HCT116 (cell line): ENCODE measurements around the gene OR5B17. TPM values are rescaled to one million over a fixed set of nuclear protein-coding genes. Genes with fewer than 3 reads are reported as not detected.

Experiments used
- ATAC-seq: fragments of 200-7000 bp; cut with Tn5 transposase; 2 replicates; pipeline ENCODE4 v1.9.1; 2020; ENCODE audit warnings: mild to moderate bottlenecking, moderate library complexity
- BruUV-seq: library from RNA; stranded (reverse); fragments of 400-500 nt; replicated peaks from 2 replicates; lab custom pipeline; 2021; lab: Mats Ljungman, UMichigan
- CTCF ChIA-PET: fragments of 300-600 bp; sonication (Branson Sonifier 250); formaldehyde crosslinking; loops from one replicate; lab custom pipeline; 2021; ENCODE audit warnings: antibody characterized with exemption; lab: Charles Lee
- POLR2A ChIA-PET: fragments of 300-600, 350-600 bp; sonication (Branson Sonifier 250); formaldehyde crosslinking; loops from one replicate; lab custom pipeline; 2021; ENCODE audit warnings: antibody characterized with exemption; lab: Charles Lee
- RAD21 ChIA-PET, 2 experiments: fragments of 300-600 bp; sonication (Branson Sonifier 250); formaldehyde crosslinking; loops; one replicate each; lab custom pipeline; 2023; ENCODE audit warnings: low total read pairs in 2 of 2; ENCODE audit not compliant: uncharacterized antibody in 2 of 2, unreplicated experiment in 2 of 2, low non-redundant PET in 1 of 2; lab: Charles Lee
- DNase-seq: peaks from one replicate; pipeline ENCODE4 v3.0.0-alpha.2; 2010; ENCODE audit warnings: low read depth, low spot score
- H2AFZ ChIP-seq: fragments of 200-600 bp; shearing (Covaris generic), sonication (generic); 2 replicates; pipeline ENCODE4 v1.6.1; 2017; ENCODE audit warnings: low read depth, mixed run types, mixed read lengths, antibody characterized with exemption, low read length; ENCODE audit not compliant: poor library complexity, severe bottlenecking
- H3K27ac ChIP-seq: 2 replicates; pipeline ENCODE4 v1.5.1; 2012; ENCODE audit warnings: low read depth, low read length
- H3K27me3 ChIP-seq: fragments of 200-600 bp; sonication (generic); 2 replicates; pipeline ENCODE4 v1.6.1; 2016; ENCODE audit warnings: mixed run types, low read length, mixed read lengths; ENCODE audit not compliant: insufficient read depth
- H3K36me3 ChIP-seq, 2 experiments: fragments of 200-500 bp in 1 of 2; fragments of 200-600 bp in 1 of 2; sonication (Bioruptor generic) in 1 of 2; sonication (generic) in 1 of 2; 2 replicates each; pipeline versions ENCODE4 v1.5.1 to v1.6.1; 2014 to 2016; ENCODE audit warnings: low read length in 2 of 2, inconsistent platforms in 1 of 2, mixed read lengths in 1 of 2, mixed run types in 1 of 2; ENCODE audit not compliant: insufficient read depth in 2 of 2, control insufficient read depth in 1 of 2
- H3K4me1 ChIP-seq, 2 experiments: fragments of 200-600 bp in 1 of 2; sonication (generic) in 1 of 2; 2 replicates each; pipeline versions ENCODE4 v1.5.1 to v1.6.1; 2012 to 2017; ENCODE audit warnings: low read length in 2 of 2, inconsistent platforms in 1 of 2, mild to moderate bottlenecking in 1 of 2, mixed read lengths in 1 of 2, mixed run types in 1 of 2, moderate library complexity in 1 of 2; ENCODE audit not compliant: insufficient read depth in 2 of 2, control insufficient read depth in 1 of 2
- H3K4me2 ChIP-seq: fragments of 200-600 bp; sonication (generic); 2 replicates; pipeline ENCODE4 v1.6.1; 2017; ENCODE audit warnings: mixed run types, low read length, mixed read lengths
- H3K4me3 ChIP-seq, 2 experiments: fragments of 200-600 bp in 1 of 2; sonication (generic) in 1 of 2; replicated peaks in 1 of 2; 2 replicates each; pipeline ENCODE4 v1.5.1; 2011 to 2016; ENCODE audit warnings: low read length in 2 of 2, control low read depth in 1 of 2, low read depth in 1 of 2, mild to moderate bottlenecking in 1 of 2, mixed read lengths in 1 of 2, mixed run types in 1 of 2
- H3K79me2 ChIP-seq: fragments of 200-600 bp; sonication (generic); 2 replicates; pipeline ENCODE4 v1.6.1; 2017; ENCODE audit warnings: mild to moderate bottlenecking, mixed run types, low read length, moderate library complexity, mixed read lengths; ENCODE audit not compliant: insufficient read depth
- H3K9ac ChIP-seq: fragments of 200-600 bp; sonication (generic); 2 replicates; pipeline ENCODE4 v1.6.1; 2016; ENCODE audit warnings: low read length, mixed read lengths
- H3K9me2 ChIP-seq: fragments of 200-600 bp; sonication (generic), shearing (Covaris generic); 2 replicates; pipeline ENCODE4 v1.6.1; 2017; ENCODE audit warnings: mixed run types, mild to moderate bottlenecking, moderate library complexity; ENCODE audit not compliant: insufficient read depth
- H3K9me3 ChIP-seq, 2 experiments: fragments of 200-500 bp in 1 of 2; fragments of 200-600 bp in 1 of 2; sonication (Bioruptor generic) in 1 of 2; sonication (generic) in 1 of 2; 2 replicates each; pipeline ENCODE4 v1.6.1; 2014 to 2017; ENCODE audit warnings: low read length in 2 of 2, mixed read lengths in 2 of 2, inconsistent platforms in 1 of 2, low read depth in 1 of 2, mild to moderate bottlenecking in 1 of 2, mixed run types in 1 of 2, moderate library complexity in 1 of 2; ENCODE audit not compliant: control insufficient read depth in 1 of 2, insufficient read depth in 1 of 2
- H4K20me1 ChIP-seq: fragments of 200-600 bp; sonication (generic), shearing (Covaris generic); 2 replicates; pipeline ENCODE4 v1.6.1; 2017; ENCODE audit warnings: mixed run types, mild to moderate bottlenecking, moderate library complexity; ENCODE audit not compliant: insufficient read depth
- CTCF ChIP-seq, 3 experiments: fragments of 200-600 bp in 1 of 3; sonication (generic) in 1 of 3; IDR thresholded peaks in 2 of 3; conservative IDR thresholded peaks in 1 of 3; 2 replicates each; pipeline ENCODE4 v1.5.1; 2012 to 2017; ENCODE audit warnings: low read depth in 2 of 3, low read length in 2 of 3, antibody characterized with exemption in 1 of 3, borderline replicate concordance in 1 of 3, control low read depth in 1 of 3, mild to moderate bottlenecking in 1 of 3, mixed read lengths in 1 of 3, mixed run types in 1 of 3, moderate library complexity in 1 of 3; ENCODE audit not compliant: insufficient read depth in 1 of 3
- EGR1 ChIP-seq: IDR thresholded peaks from 2 replicates; pipeline ENCODE4 v1.6.1; 2012; ENCODE audit warnings: low read depth
- FOSL1 ChIP-seq: IDR thresholded peaks from 2 replicates; pipeline ENCODE4 v1.6.1; 2012; ENCODE audit warnings: low read depth
- POLR2A ChIP-seq: IDR thresholded peaks from 2 replicates; pipeline ENCODE4 v1.7.0; 2011; ENCODE audit warnings: borderline replicate concordance; ENCODE audit not compliant: insufficient read depth, insufficient read length; ENCODE audit errors: extremely low read depth
- RAD21 ChIP-seq: IDR thresholded peaks from 2 replicates; pipeline ENCODE4 v1.6.1; 2012; ENCODE audit warnings: low read depth, mild to moderate bottlenecking
- SIN3A ChIP-seq: IDR thresholded peaks from 2 replicates; pipeline ENCODE4 v1.6.1; 2012; ENCODE audit warnings: low read depth
- SP1 ChIP-seq: IDR thresholded peaks from 2 replicates; pipeline ENCODE4 v1.6.1; 2012; ENCODE audit warnings: low read depth
- ZFX ChIP-seq: fragments of 450-650 bp; IDR thresholded peaks from 2 replicates; pipeline ENCODE4 v1.6.1; 2017
- intact Hi-C: fragments of 100-400 bp; cut with micrococcal nuclease; formaldehyde crosslinking; loops from 2 replicates; pipeline ENCODE4 v1.10.0; 2022
- total RNA-seq: library from RNA; stranded (reverse); gene quantifications from one replicate; pipeline ENCODE4 v1.2.1, GENCODE V29; 2021; ENCODE audit not compliant: unreplicated experiment
- TF ChIP-seq, protein P1 (sequence below): IDR thresholded peaks from 2 replicates; pipeline ENCODE4 v1.6.1; 2012
- TF ChIP-seq, protein P2 (sequence below): IDR thresholded peaks from 2 replicates; pipeline ENCODE4 v1.6.1; 2012; ENCODE audit warnings: low read depth

The OR5B17 gene
- total RNA-seq, 1 experiment from 2014 or later, result not detected

- no peak for DNase-seq
- BruUV-seq, result no TSS peak
- TF ChIP-seq FOSL1 (no peak), RAD21 (no peak), EGR1 (no peak), POLR2A (no peak), SIN3A (no peak), CTCF (IDR thresholded peaks at IDR 0.05 in 2 of 3, conservative IDR thresholded peaks at IDR 0.05 in 1 of 3; ENCODE audit: borderline replicate concordance in 1 of 3, insufficient read depth in 1 of 3, low read depth in 2 of 3, low read length in 2 of 3) (no peak), SP1 (no peak), ZFX (no peak)
- TF ChIP-seq, protein P1, sequence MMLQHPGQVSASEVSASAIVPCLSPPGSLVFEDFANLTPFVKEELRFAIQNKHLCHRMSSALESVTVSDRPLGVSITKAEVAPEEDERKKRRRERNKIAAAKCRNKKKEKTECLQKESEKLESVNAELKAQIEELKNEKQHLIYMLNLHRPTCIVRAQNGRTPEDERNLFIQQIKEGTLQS, result no peak
- TF ChIP-seq, protein P2, sequence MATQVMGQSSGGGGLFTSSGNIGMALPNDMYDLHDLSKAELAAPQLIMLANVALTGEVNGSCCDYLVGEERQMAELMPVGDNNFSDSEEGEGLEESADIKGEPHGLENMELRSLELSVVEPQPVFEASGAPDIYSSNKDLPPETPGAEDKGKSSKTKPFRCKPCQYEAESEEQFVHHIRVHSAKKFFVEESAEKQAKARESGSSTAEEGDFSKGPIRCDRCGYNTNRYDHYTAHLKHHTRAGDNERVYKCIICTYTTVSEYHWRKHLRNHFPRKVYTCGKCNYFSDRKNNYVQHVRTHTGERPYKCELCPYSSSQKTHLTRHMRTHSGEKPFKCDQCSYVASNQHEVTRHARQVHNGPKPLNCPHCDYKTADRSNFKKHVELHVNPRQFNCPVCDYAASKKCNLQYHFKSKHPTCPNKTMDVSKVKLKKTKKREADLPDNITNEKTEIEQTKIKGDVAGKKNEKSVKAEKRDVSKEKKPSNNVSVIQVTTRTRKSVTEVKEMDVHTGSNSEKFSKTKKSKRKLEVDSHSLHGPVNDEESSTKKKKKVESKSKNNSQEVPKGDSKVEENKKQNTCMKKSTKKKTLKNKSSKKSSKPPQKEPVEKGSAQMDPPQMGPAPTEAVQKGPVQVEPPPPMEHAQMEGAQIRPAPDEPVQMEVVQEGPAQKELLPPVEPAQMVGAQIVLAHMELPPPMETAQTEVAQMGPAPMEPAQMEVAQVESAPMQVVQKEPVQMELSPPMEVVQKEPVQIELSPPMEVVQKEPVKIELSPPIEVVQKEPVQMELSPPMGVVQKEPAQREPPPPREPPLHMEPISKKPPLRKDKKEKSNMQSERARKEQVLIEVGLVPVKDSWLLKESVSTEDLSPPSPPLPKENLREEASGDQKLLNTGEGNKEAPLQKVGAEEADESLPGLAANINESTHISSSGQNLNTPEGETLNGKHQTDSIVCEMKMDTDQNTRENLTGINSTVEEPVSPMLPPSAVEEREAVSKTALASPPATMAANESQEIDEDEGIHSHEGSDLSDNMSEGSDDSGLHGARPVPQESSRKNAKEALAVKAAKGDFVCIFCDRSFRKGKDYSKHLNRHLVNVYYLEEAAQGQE, result no peak
- no peak for ATAC-seq
- H3K9me2 ChIP-seq, result no peaks in the 10 kb centered on the region
- no peaks in the 10 kb centered on the region for H3K36me3 ChIP-seq
- H2AFZ ChIP-seq, result no peak overlapping the region
- POLR2A ChIA-PET, result no interaction called here
- RAD21 ChIA-PET, result no interaction called here
- H3K9ac ChIP-seq, result no peak overlapping the region
- H4K20me1 ChIP-seq, result no peaks in the 10 kb centered on the region; the same call in 1 of the 2 replicates
- H3K4me3 ChIP-seq, result no peak overlapping the region
- H3K27me3 ChIP-seq, result no peaks in the 10 kb centered on the region
- no peak overlapping the region for H3K27ac ChIP-seq
- no peaks in the 10 kb centered on the region for H3K9me3 ChIP-seq
- intact Hi-C loops, result no loop called here
- CTCF ChIA-PET, result no interaction called here
- no peaks in the 10 kb centered on the region for H3K79me2 ChIP-seq
- peaks cover 0 to 6% of the 10 kb centered on the region in 2 experiments; a peak in 1 of 4 replicates for H3K4me1 ChIP-seq
- H3K4me2 ChIP-seq, result no peak overlapping the region
These were observed 33.0 kb upstream of the OR5B17 start for GRCh38 chr11:58391879-58392278.
